Fibroblast of lung (primary cell): ENCODE measurements around the gene CCL2.

Experiments
- CTCF ChIP-seq, 2 donors: IDR thresholded peaks in 1 of 2; conservative IDR thresholded peaks in 1 of 2; 1 replicate in 1 of 2; 2 replicates in 1 of 2; pipeline ENCODE4 v1.5.1; 2011 to 2012; ENCODE audit warnings: low read length in 2 of 2, control low read depth in 1 of 2, inconsistent platforms in 1 of 2, low read depth in 1 of 2, mild to moderate bottlenecking in 1 of 2
- EZH2 ChIP-seq: IDR thresholded peaks from 2 replicates; pipeline ENCODE4 v1.5.1; 2012; ENCODE audit warnings: low read length, control low read depth, mild to moderate bottlenecking; ENCODE audit errors: missing control alignments

- no peak for TF ChIP-seq CTCF (conservative IDR thresholded peaks at IDR 0.05 in 1 of 2, IDR thresholded peaks at IDR 0.05 in 1 of 2; ENCODE audit: low read depth in 1 of 2, low read length in 2 of 2)
- no peak for TF ChIP-seq EZH2
Observed at GRCh38 chr17:34241062-34241461, 14.0 kb upstream of the CCL2 start.
